Ramos (cell line): ENCODE data around the gene PPP1R1A.

Experiments used
- in situ Hi-C: fragments of 300-500 bp; cut with MboI; formaldehyde crosslinking; loops from one replicate; pipeline ENCODE4 v1.14.3; 2022; ENCODE audit warnings: low sequenced_read_pairs; ENCODE audit not compliant: unreplicated experiment

PPP1R1A gene

DNA sequence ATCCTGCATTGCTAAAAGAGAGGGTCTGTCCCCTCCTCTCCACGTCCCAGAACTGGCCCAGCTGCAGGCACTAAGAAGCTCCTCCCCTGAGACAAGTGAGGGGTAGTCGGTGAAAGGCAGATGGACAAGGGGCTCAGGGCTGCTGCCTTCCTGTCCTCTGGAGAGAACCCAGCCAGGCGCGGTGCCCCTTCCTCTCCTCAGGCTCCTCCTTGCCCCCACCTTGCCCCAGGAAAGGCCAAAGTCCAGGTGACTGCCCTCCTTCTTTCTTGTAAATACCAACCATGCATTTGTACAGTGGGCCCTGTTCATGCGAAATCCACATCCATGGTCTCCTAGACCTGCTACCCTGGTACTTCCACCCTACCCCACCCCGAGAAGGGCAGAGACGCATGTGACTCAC is 9.7 kb downstream of the PPP1R1A start:
- in situ Hi-C loops = no loop called here

DNA sequence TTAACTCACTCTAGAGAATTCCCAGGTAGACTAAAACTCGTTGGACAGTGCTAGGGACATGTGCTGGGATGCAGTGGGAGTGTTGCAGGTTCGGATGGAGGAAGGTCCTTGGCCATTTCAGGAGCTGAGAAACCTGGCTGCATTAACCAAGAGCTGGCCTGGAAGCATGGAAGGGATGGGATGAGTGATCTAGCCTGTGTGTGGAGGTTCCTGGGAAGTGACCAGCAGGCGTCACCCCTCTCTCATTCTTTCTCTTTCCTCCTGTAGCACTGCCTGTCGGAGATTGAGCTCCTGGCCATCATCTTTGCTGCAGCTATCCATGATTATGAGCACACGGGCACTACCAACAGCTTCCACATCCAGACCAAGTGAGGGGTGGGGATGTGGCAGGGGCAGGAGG is 15.6 kb downstream of the PPP1R1A start:
- in situ Hi-C loops = no loop called here

DNA sequence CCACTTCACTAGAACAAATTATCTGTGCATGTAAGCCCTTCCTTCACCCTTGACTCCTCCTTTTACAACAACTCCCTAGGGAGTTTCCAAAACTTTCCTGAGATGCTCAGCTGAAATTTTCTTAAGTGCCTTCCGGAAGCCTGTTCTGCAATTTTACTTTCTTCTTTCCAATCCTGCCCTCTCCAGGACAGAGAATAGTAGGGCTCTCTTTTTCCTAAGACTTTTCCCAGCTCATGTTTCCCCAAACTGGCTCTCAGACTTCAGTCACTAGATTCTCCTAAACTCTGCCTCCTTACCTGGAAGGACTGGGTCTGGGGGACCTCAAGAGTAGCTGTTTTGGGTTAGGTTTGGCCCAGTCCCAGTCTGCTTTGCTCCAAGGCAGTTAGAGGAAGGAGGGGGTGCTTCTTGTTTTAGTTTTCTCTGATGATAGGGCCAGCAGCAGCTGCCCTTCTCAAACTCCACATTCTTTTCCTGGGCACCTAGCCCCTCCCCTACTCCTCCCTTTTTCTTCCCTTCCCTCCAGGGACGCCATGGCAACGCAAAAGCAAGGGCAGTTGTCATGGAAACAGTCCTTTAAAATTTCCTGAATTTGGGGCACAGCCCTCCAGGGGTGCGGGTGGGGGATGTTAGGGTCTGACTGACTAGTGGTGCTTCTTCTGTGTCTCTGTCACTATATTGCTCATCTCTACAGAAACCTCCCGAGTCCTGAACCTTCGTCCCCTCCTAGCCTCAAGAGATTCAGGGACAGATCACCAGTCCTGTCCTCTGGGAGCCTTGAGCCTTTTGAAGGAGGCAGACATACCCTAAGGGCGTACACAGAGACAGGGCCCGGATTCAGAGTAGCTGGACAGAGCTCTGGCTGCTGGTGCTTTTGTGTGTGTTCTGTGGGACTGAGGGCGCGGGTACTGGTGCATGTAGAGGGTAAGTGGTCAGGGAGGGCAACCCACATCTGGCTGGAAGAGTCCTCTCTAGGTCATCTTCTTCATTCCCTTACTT is 17.0 kb downstream of the PPP1R1A start:
- in situ Hi-C loops = no loop called here

DNA sequence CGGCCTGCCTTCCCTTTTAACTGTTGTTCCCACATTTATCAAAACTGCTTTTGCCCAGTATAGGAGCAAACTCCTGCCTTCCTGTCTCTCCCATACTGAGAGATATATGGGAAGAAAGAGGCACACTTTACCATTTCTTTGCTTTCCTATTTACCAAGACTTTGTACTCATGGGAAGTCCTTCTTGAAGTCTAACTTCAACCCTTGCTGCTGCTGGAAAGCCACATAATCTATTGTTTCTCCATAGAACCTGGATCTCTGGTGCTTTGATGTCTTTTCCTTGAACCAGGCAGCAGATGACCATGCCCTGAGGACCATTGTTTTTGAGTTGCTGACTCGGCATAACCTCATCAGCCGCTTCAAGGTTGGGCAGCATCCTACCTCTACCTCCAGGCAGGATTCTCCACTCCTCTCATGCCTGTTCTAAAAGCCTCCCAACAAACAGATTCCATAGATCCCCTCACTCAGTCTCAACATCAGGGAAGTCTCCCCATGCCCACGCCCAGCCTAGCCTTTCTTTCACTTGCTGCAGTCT is 18.4 kb downstream of the PPP1R1A start:
- in situ Hi-C loops = no loop called here

DNA sequence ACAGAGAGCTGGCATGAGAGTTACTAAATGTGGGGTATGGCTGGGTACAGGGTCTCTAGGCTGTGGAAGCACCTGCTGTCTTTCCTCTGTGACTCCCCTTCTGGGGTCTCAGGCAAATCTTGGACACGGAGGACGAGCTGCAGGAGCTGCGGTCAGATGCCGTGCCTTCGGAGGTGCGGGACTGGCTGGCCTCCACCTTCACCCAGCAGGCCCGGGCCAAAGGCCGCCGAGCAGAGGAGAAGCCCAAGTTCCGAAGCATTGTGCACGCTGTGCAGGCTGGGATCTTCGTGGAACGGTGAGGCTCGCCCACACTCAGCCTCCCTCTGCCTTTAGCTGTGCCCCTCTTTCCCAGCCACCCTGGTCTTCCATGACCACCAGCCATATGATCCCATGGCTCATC is 19.4 kb downstream of the PPP1R1A start:
- in situ Hi-C loops = no loop called here

DNA sequence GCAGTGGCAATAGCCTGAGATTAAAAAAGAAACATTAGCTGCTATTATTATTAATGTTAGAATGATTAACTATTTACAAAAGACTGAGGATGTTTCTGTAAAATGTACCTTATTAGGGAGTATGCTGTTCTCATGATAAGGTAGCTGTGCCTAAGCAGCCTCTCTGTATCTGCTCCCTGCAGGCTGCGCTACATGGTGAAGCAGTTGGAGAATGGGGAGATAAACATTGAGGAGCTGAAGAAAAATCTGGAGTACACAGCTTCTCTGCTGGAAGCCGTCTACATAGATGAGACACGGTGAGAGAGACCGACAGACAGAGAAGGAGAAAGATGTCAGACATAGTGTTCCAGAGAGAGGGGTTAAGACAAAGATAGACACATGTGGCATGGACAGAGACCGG is 21.7 kb downstream of the PPP1R1A start:
- in situ Hi-C loops = no loop called here

DNA sequence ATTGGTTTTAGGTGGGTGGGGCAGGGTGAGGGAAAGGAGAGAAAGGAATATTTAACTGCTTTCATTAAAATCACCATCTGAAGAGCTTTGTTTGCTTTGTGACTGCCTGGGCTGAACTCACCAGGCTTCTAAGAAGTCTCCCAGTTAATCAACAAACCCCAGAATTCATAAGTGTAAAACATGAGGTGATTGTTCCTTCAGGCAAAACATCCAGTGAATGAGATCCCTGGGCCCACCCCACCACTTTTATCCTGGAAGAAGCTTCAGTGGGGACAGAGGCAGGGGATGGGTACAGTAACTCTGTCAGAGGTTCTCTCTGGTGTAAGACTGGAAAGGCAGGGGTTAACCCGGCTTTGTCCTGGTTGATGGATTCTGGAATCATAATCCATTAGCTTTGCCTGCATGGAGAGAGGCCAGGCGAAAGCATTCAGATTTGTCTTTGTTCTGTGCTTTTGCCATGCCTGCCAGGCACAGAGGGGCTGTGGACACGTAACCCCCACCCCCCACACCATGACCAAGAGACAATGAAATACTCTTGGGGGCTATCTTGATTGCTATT is 22.4 kb downstream of the PPP1R1A start:
- in situ Hi-C loops = no loop called here

DNA sequence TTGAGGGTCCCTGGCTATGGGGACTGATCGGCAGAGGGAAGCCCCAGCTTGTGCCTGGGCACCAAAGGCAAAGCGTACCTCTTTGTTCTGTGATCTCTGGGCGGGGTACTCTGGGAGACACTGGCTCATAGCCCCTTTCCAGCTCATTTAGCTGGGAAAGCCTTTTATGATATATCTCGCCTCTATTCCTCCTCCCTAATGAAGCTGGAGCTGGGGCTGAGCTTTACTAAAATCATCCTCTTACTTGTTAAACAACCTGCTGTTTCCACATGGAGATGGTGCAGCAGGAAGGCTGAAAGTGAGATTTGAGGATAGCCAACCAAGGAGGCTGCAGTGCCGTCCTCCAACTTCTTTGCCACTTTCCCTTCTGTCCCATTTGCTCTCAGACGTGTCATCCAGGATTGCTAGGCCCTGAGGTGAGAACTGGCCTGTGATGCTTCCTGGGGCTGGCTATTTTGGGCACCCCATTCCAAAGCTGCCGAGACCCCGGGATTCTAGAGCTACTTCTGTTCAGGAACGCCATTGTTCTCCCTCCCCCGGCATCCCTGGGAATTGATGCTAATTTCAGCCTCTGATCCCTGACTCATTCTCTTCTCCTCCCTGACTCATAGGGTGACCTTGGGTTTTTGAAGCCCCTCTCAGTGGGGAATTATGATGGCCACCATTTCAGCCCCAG is 23.0 kb downstream of the PPP1R1A start:
- in situ Hi-C loops = no loop called here

DNA sequence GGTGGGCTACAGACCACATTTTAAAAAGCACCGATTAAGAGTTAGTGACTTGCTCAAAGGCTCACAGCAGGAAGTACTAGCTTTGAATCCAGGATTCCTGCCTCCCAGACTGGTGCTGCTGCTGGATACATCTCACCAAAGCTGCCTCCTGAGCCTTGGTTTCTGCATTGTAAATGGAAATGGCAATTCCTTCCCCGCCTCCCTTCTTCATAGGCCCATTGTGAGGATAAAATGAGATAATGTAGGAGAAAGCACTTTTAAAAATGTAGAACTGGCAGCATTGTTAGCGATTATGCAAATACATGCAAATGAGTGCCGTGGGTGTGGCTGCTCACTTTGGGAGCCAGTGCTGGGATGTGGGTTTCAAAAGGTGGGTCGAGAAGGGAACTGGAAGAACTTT is 23.7 kb downstream of the PPP1R1A start:
- in situ Hi-C loops = no loop called here

DNA sequence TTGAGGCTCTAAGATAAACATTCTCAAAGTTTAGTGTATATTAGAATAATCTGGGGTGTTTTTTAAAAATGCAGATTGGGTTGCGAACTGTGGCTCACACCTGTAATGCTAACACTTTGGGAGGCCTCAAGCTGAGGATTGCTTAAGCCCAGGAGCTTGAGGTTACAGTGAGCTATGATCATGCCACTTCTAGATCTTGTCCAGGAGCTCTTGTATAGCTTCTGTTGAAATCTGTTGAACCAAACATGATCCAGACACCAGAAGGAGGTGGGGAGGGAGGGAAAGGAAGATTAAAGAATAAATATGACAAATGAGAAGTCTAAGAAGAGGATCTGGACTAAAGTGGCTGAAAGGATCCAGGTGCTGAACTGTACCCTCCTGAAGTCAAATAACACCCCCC is 24.7 kb downstream of the PPP1R1A start:
- in situ Hi-C loops = no loop called here

DNA sequence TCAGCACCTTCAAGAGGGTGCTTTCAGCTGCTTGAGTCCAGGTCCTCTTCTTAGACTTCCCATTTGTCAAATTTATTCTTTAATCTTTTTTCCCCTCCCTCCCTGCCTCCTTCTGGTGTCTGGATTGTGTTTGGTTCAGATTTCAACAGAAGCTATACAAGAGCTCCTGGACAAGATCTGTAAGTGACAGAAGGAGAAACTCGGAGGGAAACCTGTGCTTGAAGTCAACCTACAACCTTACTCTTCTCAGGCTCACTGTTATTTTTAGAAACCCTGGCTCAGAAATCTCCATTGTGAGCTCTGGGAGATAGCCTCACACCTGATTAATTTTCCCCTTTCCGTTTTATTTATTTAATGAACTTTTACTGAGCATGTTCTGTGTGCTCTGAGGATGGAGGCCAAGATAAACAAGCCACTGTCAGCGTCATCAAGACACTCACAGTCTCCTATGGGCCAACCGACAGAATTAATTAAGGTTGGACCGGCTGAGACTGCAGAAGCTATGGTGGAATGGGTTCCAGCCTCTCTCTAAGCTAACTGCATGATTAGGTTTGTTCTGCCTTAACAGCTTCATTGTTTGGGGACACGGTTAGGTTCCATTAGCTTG is 25.6 kb downstream of the PPP1R1A start:
- in situ Hi-C loops = no loop called here

DNA sequence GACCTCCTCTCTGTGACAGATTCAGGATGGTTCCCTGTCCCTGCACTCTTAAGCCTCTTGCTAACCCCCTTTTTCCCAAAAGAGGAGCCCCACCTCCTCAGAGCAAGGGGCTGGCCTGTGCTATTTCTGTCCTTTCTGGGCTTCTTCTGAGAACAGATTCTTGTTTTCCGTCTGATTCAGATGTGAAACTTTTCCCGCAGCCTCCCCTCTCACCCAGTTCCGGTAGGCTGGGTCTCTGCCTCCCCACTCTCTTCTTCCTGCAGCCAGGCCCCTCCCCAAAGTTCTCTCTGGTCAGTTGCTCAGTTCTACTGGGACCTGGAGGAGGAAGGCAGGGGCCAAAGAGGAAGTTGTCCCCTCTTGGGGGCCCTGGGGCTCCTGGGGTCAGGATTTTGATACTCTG is 27.3 kb downstream of the PPP1R1A start:
- in situ Hi-C loops = no loop called here

DNA sequence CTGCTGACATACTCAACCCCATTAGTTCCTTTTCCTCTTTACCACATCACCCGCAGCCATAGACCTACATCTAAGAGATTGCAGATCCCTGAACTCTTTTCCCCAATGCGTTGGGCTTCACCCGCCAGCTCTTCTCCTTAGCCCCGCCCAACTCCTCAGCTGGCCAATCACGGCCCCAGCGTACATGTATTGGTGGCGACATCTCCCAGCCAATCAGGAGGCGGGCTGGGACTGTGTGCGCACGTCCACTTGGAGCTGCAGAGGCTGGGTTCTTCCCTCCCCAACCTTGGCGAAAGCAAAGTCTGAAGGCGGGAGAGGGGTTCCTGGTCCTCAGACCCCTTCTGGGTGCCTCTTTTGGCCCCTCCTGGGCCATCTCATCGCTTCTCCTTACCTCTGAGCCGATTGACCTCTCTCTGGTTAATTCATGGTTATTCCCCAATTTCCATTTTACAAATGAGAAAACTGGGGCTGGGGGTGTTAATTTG is 28.0 kb downstream of the PPP1R1A start:
- in situ Hi-C loops = no loop called here

DNA sequence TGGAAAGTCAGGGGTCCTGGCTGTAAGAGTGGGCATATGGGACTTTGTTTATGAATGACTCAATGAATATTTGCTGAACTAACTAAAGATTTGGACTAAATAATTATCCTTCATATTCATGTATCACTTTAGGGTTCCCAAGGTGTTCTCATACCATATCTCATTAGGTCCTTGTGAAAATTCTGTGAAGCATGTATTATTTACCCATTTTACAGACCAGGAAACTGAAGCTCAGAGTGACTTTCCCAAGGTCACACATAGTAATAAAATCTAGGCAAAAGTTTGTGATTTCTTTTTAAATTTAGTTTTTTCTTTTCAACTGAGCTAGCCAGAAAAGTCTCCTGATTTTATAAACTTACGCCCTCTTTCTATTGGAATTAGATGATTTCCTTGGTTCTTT is 29.7 kb downstream of the PPP1R1A start:
- in situ Hi-C loops = no loop called here

DNA sequence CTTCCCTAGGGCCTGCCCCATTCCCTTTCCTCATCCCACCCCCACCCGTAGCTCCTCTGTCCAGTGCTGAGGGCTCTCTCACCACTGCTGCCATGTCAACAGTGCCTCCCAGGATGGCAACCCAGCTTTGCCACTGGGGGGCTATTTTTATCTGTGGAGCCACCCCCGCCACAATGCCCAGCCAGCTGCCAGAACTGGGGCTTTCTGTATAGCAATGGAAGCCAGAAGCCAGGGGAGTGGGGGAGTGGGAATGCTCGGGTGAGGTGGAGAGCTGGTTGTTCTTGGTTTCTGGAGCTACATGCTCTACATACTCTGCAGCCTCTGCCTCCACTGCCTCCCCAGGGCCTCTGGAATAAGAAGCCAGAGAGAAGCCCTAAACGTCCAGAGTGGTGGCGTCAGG is 30.1 kb downstream of the PPP1R1A start:
- in situ Hi-C loops = no loop called here

DNA sequence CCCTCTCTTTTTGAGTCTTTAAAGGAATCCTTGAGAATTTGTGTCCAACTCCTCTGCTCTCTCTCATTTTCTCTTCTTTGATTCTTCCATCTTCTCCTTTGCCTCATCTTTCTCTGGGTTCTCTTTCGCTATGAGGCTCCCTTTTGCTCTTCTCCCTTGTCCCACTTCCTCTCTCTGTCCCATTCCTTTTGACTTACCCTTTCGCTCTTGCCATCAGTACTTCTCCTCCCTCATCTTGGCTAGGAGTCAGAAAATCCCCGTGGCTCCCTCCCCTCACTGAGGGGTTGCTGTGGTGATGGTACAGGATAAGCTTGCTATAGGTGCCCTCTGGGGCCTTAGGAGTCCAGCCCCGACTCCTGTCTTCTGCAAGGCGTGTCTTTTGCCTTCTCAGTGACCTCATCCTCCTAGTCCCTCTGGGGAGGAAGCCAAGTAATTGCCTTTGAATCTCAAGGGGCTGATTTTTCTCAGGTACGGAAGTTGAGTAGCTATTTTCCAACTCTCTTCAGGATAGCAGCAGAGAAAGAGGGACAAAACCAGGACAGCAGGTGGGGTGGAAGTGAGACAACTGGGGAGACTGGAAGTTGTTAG is 32.7 kb downstream of the PPP1R1A start:
- in situ Hi-C loops = no loop called here

DNA sequence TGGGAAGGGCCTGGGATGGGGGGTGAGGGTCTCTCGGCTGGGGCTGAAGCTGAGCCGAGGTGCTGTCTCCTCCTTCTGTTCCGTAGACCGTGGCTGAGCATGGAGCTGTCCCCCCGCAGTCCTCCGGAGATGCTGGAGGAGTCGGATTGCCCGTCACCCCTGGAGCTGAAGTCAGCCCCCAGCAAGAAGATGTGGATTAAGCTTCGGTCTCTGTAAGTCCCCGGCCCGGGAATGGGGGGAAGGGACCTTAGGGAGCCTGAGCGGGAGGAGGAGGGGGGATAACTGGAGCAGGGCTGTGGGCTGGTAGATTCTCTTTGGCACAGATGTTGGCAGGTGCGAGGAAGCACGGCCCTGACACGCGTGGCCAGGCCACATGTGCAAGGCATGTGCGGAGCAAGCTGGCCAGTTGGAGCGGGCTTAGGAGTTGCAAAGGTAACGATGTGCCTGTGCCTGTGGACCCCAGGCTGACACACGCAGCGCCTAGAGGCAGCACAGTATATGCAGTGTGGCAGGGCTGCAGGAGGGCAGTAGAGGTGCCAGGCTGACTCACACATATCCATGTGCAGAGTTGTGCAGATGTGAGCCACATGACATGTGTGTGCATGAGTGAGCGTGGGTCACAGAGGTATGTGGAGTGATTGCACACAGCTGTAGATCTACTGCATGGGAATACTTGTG is 38.5 kb downstream of the PPP1R1A start:
- in situ Hi-C loops = no loop called here

DNA sequence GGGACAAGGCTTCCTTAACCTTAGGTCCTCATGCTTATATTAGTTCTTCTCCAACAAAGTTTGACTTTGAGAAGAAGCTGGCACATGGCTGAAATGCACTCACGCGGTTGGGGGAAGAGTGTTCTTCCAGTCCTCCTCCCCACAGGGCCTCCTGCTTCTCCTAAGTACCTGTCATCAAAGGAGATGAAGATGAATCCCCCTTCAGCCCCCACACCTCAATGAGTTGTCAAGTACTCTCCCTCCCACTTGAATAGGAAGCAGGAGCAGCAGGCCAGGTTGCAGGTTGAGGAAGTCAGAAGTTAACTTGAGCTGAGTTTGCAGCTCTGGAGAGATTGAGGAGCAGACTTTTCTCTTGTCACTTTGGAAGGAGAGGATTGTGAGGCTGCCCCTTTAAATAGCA is 41.9 kb downstream of the PPP1R1A start:
- in situ Hi-C loops = no loop called here

DNA sequence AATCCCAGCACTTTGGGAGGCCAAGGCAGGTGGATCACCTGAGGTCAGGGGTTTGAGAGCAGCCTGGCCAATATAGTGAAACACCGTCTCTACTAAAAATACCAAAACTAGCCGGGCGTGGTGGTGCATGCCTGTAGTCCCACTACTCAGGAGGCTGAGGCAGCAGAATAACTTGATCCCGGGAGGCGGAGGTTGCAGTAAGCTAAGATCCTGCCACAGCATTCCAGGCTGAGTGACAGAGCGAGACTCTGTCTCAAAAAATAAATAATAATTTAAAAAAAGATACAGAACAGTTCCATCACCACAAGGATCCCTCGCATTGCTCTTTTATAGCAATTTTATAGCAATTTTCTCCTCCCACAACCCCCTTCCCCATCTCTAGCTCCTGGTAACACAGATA is 43.7 kb downstream of the PPP1R1A start:
- in situ Hi-C loops = no loop called here

DNA sequence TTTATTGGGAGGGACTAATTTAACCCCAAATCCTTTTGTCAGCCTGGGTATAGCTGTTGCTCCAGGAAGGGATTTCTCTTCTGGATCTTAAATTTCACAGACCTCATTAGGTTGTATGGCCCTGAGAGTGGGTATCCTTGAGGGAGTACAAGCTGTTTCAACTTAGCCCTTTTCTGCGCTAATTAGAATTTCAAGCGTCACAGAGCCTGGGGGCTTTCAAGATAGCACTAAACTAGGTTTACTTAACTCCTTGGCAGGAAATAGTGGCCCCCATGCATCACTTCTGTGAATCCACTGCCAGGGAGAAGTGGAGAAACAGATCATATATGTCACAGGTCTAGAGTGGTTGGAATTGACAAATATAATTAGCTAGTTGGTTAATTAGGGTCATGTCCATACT is 44.9 kb downstream of the PPP1R1A start:
- in situ Hi-C loops = no loop called here
